Uterus (tissue), 2 donors: Measurements from ENCODE around the gene FARS2.

ENCODE experiments used
- POLR2A ChIP-seq, 2 donors: fragments of 450-650 bp; IDR thresholded peaks; one replicate each; pipeline ENCODE4 v1.6.1; 2016; ENCODE audit warnings: antibody characterized with exemption in 2 of 2, mild to moderate bottlenecking in 1 of 2, moderate library complexity in 1 of 2
- TF ChIP-seq, protein P1 (sequence below), 4 experiments: fragments of 200-600 bp in 2 of 4; fragments of 450-650 bp in 2 of 4; sonication (generic) in 2 of 4; IDR thresholded peaks; one replicate each; pipeline ENCODE4 v1.5.1; 2016 to 2019; ENCODE audit warnings: antibody characterized with exemption in 4 of 4, mild to moderate bottlenecking in 2 of 4, moderate library complexity in 1 of 4

DNA sequence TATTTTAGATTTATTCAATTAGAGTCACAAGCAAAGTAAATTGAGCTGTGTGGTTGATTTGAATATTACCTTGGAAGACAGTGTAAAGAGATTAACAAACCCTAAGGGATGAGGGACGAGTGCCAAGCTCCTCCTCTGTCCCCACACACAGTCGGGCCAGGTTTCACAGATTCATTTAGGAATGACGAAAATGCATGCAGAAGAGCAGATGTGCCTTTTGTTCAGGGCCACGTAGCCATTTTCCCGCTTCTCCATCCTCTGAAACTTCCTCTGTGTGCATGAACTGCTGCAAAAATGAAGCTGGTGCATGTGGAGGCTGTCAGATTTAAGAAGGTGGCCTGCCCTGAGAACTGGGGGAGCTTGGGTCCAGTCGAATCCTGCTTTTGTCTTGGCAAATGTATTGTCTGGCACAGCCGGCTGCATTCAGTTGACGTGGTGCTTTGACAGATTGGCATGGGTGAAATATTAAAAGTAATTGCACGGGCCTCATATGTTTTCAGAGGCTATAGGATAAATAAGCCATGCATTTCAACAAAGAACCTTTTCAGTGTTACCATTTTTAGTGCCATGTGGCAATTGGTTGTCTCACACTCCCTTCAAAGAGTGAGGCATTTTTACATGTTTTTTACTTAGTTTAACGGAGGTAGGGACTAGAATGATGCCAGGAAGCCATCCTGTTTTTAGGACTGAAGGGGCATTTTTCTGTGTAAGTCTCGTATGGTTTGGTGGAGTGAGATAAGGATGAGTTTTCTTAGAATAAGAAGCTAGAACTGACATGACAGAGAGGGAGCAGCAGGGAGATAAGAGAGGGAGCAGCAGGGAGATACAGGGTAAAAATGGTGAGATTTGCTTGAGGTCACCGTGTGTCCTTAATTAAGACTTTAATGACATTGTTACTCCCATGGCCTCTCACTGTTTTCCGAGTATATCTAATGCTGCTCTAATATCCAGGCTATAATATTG is 384.3 kb downstream of the FARS2 start:
- TF ChIP-seq, protein P1, sequence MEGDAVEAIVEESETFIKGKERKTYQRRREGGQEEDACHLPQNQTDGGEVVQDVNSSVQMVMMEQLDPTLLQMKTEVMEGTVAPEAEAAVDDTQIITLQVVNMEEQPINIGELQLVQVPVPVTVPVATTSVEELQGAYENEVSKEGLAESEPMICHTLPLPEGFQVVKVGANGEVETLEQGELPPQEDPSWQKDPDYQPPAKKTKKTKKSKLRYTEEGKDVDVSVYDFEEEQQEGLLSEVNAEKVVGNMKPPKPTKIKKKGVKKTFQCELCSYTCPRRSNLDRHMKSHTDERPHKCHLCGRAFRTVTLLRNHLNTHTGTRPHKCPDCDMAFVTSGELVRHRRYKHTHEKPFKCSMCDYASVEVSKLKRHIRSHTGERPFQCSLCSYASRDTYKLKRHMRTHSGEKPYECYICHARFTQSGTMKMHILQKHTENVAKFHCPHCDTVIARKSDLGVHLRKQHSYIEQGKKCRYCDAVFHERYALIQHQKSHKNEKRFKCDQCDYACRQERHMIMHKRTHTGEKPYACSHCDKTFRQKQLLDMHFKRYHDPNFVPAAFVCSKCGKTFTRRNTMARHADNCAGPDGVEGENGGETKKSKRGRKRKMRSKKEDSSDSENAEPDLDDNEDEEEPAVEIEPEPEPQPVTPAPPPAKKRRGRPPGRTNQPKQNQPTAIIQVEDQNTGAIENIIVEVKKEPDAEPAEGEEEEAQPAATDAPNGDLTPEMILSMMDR (IDR thresholded peaks at IDR 0.05), result no peak
- TF ChIP-seq POLR2A (IDR thresholded peaks at IDR 0.05), result no peak
